HFFc6 (cell line): ENCODE data around the gene ACTL7A. TPM values are rescaled to one million over a fixed set of nuclear protein-coding genes. Genes with fewer than 3 reads are reported as not detected.

ENCODE experiments used
- DNase-seq: peaks from one replicate; pipeline ENCODE4 v3.0.0-alpha.2; 2018
- H3K27ac Mint-ChIP-seq: 2 replicates; pipeline ENCODE4 v1.8.0; 2020; ENCODE audit warnings: mild to moderate bottlenecking, mixed read lengths
- H3K27me3 Mint-ChIP-seq: 2 replicates; pipeline ENCODE4 v1.8.0; 2021; ENCODE audit warnings: mild to moderate bottlenecking, moderate library complexity, mixed read lengths; ENCODE audit not compliant: insufficient read depth
- H3K36me3 Mint-ChIP-seq: 2 replicates; pipeline ENCODE4 v1.8.0; 2021; ENCODE audit warnings: low read depth, mixed read lengths
- H3K4me1 Mint-ChIP-seq: 2 replicates; pipeline ENCODE4 v1.8.0; 2020; ENCODE audit warnings: low read depth, mixed read lengths
- H3K4me3 Mint-ChIP-seq: 2 replicates; pipeline ENCODE4 v1.8.0; 2020; ENCODE audit warnings: mild to moderate bottlenecking, moderate library complexity, mixed read lengths
- H3K9me3 Mint-ChIP-seq: 2 replicates; pipeline ENCODE4 v1.8.0; 2020; ENCODE audit warnings: mild to moderate bottlenecking, mixed read lengths
- total RNA-seq, 6 experiments: library from RNA; stranded (reverse); fragmentation: NEBNext Ultra II Directional; extraction: Animal tissue kit (Norgen Biotek cat#: 25700); gene quantifications; 2 replicates in 1 of 6; 3 replicates in 5 of 6; pipeline ENCODE4 v1.2.3, GENCODE V29; 2021
- TF ChIP-seq, protein P1 (sequence below): fragments of 200-600 bp; sonication (generic); IDR thresholded peaks from 2 replicates; pipeline ENCODE4 v1.5.0; 2021; ENCODE audit warnings: antibody characterized with exemption, mild to moderate bottlenecking

Gene ACTL7A
- total RNA-seq, 6 experiments from 2014 or later = not detected

DNA sequence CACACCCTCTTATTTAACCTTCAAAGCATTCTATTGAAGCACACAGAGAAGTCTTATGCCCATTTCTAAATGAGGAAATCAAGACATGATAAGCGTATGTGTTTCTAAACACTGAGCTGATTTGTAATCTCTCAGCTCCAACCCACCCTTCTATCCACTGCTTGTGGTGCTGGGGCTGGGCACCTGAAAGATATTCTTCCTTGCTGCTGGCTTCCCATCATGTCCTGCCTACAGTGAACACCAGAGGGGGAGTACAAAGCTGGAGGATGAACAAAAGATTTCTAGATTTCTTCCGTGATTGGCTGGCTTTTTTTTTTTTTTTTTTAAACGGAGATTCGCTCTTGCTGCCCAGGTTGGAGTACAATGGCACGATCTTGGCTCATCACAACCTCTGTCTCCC is 14.4 kb downstream of the ACTL7A start:
- H3K36me3 Mint-ChIP-seq = peaks cover 33% of the 10 kb centered on the region
- H3K27me3 Mint-ChIP-seq = no peaks in the 10 kb centered on the region
- no peak for DNase-seq
- H3K4me3 Mint-ChIP-seq = no peak overlapping the region
- no peaks in the 10 kb centered on the region for H3K9me3 Mint-ChIP-seq
- no peaks in the 10 kb centered on the region for H3K4me1 Mint-ChIP-seq
- H3K27ac Mint-ChIP-seq = no peak overlapping the region
- TF ChIP-seq, protein P1, sequence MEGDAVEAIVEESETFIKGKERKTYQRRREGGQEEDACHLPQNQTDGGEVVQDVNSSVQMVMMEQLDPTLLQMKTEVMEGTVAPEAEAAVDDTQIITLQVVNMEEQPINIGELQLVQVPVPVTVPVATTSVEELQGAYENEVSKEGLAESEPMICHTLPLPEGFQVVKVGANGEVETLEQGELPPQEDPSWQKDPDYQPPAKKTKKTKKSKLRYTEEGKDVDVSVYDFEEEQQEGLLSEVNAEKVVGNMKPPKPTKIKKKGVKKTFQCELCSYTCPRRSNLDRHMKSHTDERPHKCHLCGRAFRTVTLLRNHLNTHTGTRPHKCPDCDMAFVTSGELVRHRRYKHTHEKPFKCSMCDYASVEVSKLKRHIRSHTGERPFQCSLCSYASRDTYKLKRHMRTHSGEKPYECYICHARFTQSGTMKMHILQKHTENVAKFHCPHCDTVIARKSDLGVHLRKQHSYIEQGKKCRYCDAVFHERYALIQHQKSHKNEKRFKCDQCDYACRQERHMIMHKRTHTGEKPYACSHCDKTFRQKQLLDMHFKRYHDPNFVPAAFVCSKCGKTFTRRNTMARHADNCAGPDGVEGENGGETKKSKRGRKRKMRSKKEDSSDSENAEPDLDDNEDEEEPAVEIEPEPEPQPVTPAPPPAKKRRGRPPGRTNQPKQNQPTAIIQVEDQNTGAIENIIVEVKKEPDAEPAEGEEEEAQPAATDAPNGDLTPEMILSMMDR = no peak

DNA sequence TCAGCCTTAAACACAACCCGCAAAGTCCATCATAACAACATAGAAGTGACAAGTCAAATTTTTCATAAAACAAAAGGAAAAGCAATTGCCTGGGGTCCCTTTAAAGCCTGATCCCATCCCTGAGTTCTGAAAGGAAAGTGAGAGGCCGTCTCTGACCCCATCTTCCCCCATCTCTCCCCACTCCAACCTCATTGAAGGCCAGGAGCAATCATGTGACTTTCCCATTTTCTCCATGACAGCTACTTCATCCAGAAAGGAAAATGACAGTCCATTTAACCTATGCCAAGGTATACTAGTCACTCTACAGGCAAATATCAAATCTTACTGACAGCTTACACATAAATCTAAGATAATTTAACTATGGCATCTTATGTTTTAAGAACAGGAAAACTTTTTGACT is 15.5 kb downstream of the ACTL7A start:
- Mint-ChIP-seq H3K27me3 (no peaks in the 10 kb centered on the region), H3K36me3 (peaks cover 25% of the 10 kb centered on the region), H3K4me1 (no peaks in the 10 kb centered on the region), H3K27ac (no peak overlapping the region), H3K4me3 (no peak overlapping the region), H3K9me3 (no peaks in the 10 kb centered on the region)
- DNase-seq = no peak
- TF ChIP-seq, protein P1 = no peak

DNA sequence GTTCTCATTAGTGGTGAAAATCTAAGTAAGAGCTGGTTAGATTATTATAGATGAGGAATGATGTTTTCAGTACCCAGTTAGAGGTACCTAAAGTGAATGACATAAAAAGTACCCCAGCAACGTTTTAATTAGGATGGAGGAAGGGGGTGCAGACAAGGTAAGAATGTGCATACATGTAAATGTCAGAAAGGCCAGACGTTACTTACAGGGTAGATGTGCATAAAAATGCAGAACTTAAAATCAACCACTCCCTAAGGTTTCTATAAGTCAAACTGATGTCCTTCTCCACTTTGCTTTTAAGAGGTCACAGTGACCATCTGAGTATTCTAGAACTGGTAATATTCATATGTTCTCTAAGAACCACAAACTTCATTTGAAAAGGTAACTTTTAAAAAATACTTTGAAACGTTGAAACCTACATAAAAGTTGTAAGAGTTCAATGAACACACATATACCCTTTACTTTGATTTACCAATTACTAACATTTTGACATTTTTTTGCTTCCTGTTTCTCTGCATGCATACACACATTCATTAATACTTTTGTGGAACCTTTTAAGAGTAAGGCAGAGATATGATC is 18.8 kb downstream of the ACTL7A start:
- Mint-ChIP-seq H3K27ac (no peak overlapping the region), H3K9me3 (no peaks in the 10 kb centered on the region)

DNA sequence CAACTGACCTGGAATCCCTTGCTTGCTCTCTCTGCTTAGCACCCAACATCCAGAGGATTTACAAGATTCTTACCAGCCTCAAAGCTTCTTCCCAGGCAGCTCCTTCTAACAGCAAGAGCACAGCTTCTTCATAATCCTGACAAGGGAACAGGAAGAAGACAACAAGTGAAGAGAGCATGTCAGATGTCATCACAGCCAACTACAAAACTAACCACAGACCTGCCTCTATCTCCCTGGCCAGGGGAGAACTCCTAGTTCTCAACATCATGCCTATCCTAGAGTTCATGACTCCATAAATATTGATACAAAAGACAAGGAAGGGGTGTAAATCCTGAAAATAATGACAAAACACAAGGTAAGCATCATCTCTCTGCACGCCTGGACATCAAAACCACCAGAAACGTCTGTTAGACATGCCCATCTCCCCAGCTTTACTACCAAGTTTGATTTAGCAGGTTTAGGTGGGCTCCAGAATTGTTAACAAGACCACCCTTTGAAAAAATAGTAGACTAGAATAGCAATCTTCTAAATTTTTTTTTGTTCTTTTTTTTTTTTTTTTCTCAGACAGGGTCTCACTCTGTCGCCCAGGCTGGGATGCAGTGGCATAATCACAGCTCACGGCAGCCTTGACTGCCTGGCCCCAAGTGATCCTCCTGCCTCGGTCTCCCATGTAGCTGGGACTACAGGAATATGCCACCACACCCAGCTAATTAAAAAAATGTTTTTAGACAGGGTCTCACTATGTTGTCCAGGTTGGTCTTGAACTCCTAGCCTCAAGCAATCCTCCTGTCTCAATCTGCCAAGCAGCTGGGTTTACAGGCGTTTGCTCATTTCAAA is 20.2 kb downstream of the ACTL7A start:
- Mint-ChIP-seq H3K27ac (no peak overlapping the region), H3K36me3 (peaks cover 15% of the 10 kb centered on the region), H3K4me1 (peaks cover 14% of the 10 kb centered on the region), H3K9me3 (no peaks in the 10 kb centered on the region), H3K27me3 (no peaks in the 10 kb centered on the region), H3K4me3 (no peak overlapping the region)
- DNase-seq = no peak
- TF ChIP-seq, protein P1 = no peak

More for the DNA sequence above, 18.8 kb downstream of the ACTL7A start:
- TF ChIP-seq, protein P1 = no peak
- Mint-ChIP-seq H3K4me3 (no peak overlapping the region), H3K4me1 (peaks cover 6% of the 10 kb centered on the region), H3K36me3 (peaks cover 14% of the 10 kb centered on the region), H3K27me3 (no peaks in the 10 kb centered on the region)
- DNase-seq = no peak

DNA sequence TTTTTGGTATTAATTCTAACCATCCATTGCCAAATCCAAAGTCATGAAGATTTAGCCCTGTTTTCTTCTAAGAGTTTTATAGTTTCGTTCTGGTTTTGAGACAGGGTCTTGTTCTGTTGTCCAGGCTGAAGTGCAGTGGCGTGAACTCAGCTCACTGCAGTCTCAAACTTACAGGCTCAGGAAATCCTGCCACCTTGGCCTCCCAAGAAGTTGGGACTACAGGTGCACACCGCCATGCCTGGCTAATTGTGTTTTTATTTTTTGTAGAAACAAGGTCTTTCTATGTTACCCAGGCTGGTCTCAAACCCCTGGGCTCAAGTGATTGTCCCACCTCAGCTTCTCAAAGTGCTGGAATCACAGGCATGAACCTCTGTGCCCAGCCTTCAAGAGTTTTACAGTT is 21.0 kb downstream of the ACTL7A start:
- H3K27me3 Mint-ChIP-seq = no peaks in the 10 kb centered on the region
- no peak overlapping the region for H3K27ac Mint-ChIP-seq
- H3K9me3 Mint-ChIP-seq = no peaks in the 10 kb centered on the region
- TF ChIP-seq, protein P1 = no peak
- DNase-seq = no peak
- peaks cover 9% of the 10 kb centered on the region; the same call in 1 of the 2 replicates for H3K36me3 Mint-ChIP-seq
- H3K4me3 Mint-ChIP-seq = no peak overlapping the region
- peaks cover 14% of the 10 kb centered on the region for H3K4me1 Mint-ChIP-seq
